Measurements from ENCODE around the gene KDM3B.

GRCh38 chr5:138464008-138464387 lies 111.5 kb downstream of the KDM3B start:
- TF ChIP-seq POLR2A (IDR thresholded peaks at IDR 0.05) (peak in 1 of 2 donors; percentile 53), CTCF (IDR thresholded peaks at IDR 0.05) (peak; percentile 96 to 99 (median 97)), EP300 (IDR thresholded peaks at IDR 0.05) (peak; percentile 80 to 91)

Measured in tibial nerve (tissue), 4 donors.